ENCODE measurements around the gene HSPA9.

HSPA9 gene

DNA sequence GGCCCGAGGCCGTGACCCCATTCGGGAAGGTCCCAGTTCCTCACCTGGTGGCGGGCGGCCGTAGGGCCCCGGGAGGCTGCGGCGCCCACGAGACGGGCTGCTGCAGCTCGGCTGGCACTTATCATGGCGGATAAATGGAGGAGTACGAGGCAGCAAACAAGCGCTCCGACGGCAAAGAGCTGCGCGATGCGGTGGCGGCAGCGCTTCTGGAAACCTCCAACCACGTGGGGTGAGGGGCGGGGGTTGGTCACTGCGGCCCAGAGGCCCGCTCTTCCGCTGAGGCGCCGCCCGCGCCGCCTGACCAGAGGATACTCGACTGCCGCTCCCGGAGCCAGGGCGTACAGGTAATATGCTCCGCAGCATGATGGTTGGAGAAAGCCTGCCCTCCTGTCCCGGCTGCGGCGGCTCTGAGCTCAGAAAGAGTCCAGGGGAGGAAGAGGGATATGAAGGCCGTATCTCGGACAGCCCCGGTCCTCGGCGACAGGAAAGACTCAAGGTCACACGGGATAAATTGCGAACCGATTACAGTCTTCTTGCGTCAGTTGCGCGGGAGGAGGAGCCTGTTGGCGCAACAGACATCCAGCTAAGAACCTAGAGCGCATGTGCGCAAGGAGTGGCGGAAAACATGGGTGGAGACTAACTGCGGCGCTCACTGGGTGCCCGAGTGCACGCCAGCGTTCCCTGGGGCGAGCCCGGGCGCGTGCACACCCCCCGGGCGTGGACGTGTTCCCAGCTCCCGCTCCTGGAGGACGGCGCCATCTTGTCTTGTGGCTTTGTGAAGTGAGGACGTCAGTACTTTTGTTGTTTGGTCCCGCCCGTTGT, at the start of gene HSPA9:
TSS of gene HSPA9 (minus strand) at position 208 of the 822 bp plus-strand sequence. CDS start at position 125, 83 bp downstream.
- DNase-seq, result peak; percentile 100

DNA sequence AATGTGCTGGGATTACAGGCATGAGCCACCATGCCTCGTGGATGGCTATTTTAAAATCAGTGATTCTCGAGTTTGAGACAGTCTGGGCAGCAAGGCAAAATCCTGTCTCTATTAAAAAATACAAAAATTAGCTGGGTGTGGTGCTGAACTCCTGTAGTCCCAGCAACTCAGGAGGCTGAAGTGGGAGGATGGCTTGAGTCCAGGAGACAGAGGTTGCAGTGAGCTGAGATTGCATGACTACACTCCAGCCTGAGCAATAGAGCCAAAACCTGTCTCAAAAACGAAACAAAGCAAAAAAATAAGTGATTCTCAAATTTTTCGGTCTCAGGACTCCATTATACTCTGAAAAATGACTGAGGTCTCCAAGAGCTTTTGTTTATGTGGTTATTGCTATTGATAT, 47.9 kb upstream of the HSPA9 start:
- DNase-seq, result no peak

DNA sequence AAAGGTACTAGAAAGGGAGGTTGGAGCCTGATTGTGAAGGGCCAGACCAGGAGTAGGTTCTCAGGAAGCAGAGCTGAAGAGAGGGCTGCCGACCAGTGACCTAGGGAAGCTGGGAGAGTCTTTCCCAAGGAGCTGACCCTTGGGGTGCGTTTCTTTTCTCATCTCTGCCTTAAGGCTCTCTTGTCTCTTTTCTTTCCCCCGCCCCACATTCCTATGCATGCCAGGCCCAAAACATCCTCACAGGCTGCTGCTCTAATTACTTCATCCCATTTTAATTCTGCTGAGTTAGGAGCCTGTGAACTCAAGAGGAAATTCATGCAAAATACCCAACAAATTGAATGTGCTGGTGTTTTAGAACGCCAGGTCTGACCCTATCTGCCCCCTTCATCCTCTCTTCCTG, 46.9 kb upstream of the HSPA9 start:
- DNase-seq, result no peak

DNA sequence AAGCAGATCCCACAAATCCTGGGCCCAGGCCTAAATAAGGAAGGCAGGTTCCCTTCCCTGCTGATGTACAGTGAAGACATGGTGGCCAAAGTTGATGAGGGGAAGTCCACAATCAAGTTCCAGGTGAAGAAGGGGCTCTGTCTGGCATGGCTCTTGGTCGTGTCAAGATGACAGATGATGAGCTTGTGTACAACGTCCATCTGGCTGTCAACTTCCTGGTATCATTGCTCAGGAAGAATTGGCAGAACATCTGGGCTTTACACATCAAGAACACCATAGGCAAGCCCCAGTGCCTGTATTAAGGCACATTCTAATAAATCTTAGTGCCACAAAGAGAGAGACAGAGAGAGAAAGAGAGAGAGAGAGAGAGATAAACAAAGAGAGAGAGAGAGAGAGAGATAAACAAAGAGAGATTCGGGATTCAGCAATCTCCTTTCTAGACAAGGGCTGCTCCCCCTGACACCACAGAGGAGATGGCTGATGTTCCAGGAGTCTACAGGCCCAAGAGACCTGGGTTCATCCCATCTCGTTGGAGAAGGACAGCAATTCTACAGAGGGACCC, 45.5 kb upstream of the HSPA9 start:
- no peak for DNase-seq

DNA sequence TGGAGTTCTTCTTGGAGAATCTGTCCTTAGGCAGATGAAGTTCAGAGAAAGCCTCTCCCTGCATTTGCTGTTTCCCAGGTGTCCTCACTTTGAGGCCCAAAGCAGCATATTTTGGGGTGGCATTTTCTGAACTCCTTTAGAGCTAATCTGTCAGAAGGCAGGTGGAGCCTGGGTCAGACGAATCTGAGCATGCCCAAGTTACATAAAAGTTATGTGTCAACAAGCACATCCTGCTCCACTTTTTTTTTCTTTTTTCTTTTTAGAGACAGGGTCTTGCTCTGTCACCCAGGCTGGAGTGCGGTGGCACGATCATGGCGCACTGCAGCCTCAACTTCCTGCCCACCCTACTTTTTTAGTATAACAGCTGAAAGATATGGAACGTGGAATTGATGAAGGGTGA, 41.3 kb upstream of the HSPA9 start:
- DNase-seq, result no peak

DNA sequence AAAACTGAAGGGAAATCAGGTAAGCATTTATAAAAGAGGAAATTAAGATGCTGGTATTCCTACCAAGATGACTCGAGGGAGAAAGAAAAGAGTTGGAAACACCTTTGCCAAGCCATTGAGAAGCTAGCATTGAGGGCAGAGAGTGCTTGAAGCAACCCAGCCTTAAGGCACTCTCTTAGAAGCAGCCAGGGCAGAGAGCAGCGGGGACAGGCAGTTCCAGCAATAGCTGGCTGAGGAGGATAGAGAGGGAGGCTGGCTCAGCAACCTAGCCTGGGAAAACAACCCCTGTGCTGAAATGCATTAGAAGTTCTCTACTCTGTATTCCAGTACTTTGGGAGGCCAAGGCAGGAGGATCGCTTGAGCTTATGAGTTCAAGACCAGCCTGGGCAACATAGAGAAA, 40.3 kb upstream of the HSPA9 start:
- DNase-seq, result no peak

DNA sequence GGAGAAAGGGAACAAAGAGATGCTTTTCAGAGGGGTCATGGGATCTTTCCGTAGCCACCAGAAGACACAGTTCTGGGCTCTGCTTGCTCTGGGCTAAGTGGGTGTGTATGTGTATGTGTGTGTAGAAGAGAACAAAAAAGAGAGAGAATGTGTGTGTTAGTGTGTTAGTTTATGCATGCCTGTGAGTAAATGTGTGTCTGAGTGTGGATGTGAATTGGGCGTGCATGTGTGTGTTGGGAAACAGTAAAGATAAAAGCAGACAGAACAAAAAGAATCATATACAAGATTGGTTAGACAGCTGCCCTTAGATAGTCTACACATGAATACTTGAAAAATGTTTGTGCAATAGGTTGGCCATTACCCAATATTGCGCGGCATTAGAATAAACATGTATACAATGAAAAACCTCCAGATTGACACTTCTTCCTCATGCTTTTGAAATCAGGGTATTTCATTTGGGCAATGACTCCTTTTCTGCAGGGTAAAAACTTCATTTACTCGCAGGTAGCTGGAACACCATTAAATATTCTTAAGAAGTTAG, 36.5 kb upstream of the HSPA9 start:
- DNase-seq, result peak; percentile 39

DNA sequence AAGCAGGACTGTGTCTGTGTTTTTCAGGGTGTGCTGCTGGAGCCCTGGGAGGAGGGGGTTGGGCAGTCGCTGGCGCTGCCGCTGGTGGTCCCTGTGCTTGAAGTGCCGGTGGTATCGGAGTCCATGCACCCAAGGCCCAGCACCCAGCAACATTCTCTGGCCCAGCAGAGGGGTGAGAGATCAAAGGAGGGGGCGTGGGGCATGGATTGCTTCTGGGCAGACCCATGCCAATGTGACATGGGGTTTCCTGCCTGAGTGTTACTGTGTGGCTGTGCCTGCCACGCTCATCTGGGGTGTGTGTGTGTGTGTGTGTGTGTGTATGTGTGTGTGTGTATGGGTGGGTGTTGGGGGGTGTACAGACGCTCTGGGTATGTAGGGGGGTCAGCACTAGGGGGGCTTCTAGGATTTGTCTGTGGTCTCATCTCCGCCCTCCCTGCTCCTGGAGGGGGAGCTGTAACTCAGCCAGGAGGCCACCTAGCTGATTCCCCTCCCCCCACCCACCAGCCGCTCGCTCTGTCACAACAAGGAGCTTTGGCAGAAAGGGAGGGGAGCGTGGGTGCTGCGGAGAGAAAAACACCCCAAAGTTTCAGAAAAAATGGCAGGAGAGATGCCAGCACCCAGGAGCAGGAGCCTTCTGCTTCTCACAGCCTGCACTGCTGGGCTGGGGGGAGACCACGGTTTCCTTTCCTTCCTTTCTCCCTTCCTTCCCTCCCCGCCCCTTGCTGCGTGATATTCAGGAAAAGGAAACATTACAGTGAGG, 35.9 kb upstream of the HSPA9 start:
- DNase-seq, result peak; percentile 54

DNA sequence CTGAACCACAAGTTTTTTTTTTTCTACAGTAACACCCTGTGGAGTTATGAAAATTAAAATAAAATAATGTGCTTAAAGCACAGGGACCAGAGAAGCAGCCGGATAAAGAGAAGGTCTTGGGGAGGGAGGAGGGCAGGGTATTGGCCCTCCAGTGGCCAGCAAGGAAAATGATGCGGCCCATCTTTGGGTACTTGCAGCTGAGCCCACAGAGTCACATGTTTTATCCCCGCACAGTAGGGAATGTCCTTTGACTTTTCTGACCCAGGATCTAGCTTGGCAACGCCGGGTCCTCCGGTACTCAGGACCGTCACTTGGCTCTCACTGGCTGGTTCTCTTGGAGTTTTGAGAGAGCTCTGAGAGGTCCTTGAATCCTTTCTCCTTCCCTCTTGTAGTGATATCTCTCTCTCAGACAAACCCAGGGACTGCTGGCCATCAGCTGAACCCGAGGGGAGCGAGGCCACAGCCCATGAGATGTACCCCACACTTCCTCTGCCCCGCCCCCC, 35.3 kb upstream of the HSPA9 start:
- peak; percentile 28 for DNase-seq

DNA sequence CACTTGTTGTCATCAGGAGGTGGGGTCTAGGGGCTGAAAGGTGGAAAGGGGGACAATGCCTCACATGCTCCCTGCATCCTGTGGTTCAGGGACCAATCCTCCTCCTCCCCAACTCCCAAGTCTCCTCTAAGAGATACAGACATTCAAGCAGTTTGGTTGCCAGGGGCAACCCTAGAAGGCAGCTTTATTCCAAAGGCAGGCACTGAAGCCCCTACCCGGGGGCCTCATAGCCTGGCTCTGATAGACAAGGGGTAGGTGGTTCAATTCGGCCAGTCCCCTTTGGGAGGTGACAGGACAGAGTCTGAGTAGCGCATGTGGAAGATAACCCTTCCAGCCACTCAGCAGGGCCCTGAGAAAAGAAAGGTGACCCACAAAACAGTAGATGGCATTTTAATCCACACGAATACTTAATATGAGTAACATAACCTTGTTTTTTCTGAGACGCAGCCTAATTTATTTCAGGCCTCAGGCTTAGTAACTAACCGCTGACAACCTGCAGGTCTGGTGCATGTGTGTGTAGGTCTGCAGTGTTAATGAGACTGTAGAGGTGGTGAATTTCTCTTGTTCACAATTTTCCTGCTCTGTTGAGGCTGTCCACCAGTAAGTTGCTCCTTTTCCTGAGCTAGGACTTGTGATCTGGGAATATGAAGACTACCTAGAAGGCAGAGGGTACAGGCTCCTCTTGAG, 31.3 kb upstream of the HSPA9 start:
- no peak for DNase-seq

DNA sequence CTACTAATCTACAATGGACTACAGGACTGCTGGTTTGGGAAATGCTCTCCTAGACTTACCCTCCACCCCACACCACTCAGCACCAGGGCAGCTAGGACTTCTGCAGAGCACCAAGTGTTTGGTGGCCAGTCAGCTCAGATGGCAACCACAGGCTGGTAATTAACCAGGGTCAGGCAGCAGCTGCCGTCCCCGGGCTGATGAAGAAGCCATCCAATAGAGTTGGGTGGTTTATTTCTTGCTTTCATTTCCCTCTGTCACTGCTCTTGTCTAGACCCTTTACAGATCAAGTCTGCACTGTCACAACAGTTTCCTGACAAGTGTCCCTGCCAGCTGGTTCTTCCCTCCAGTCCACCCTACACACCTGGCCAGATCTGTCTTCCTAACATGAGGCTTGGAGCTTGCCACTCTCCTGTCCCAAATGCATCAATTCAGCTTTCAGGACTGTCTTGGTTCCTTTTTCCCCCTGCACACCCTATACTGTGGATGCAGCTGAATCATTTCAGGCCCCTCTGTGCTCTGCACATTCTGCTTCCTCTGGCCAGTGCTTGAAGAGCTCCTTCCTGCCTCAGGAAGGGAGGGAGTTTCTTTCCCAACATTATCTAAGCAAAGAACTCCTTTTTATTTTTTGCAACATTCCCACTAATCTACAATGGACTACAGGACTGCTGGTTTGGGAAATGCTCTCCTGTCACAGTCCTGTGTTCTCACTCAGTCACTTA, 30.2 kb upstream of the HSPA9 start:
- DNase-seq, result no peak

DNA sequence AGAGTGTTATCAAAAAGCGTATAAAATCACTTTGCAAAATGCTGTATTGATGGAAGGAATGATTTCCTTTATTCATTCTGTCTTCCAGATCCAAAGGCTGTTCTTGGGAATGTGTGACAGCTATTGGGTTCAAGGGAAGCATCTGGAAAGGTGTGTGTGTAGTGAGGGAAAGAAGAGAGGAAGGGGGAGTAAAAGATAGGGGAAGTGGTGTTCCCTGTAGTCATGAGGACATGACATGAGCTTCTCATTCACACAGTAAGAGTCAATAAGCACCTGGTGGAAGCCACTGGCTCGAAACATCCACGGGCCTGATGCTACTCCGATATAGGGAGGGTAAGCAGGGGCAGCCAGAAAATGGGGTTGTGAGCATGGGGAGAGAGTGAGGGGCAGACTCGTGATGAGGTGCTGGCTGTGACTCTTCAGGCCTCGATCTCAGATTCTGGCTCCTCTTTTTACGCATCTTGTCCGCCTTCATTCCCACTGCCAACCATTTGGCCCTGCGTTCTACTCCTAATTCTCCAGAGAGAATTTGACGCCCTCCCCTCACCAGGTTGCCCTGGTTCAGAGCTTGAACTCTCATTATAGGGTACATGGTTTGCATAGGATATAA, 29.1 kb upstream of the HSPA9 start:
- DNase-seq, result no peak

DNA sequence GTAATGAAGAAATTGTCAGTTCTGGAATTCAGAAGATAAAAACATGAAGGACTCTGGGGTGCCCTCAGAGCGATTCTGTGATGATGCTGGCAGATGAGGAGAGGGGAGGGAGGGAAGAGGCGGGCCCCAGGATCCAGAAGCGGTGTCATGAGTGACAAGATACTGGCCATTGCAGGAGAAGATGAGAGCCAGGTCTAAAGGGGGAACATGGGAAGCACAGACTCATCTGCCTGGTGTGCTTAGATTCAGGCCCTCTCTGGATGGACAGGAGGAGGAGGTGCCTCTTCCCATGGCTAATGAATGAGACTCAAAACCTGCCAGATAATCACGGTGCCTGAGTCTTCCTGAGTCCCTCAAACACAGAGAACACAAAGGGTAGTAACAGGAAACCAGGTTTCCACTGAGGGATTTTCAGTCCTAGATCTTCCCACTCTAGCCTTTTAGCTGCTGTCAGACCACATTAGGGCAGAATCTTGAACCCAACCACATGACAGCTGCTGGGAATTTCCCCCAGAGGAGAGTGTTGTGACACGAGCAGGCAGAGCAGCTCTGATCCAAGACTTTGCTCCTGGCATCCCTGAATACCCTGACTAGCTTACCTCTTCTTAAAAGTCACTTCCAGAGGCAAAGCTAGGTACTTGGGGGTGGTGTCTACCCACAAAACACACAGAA, 28.2 kb upstream of the HSPA9 start:
- DNase-seq, result no peak

DNA sequence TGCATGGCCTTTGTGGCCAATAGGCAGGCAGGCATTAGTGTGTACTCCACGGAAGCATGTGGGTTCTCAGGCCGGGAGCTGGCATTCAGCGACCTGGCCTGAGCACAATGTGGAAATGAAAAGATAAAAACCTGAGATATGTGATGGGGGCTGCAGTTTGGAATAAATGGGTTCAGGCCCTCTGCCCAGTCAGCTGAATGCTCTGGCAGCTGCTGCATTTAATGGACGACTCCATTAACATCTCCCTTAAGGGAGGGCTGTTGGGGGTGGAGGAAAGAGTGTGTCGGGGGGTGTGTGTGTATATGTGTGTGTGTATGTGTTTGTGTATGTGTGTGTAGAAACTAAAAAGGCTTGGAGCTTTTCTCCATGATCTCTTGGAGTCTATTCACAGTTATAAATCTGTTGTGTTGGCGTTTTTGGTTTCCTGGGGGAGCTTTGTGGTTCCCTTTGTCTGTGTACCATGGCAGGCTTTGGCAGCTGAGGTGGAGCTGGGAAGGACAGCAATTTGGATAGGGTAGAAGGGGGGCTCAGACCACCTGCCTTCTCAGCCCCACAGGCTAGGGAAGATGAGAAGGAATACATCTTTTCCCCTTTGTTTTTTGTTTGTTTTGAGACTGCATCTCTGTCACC, 27.3 kb upstream of the HSPA9 start:
- no peak for DNase-seq

DNA sequence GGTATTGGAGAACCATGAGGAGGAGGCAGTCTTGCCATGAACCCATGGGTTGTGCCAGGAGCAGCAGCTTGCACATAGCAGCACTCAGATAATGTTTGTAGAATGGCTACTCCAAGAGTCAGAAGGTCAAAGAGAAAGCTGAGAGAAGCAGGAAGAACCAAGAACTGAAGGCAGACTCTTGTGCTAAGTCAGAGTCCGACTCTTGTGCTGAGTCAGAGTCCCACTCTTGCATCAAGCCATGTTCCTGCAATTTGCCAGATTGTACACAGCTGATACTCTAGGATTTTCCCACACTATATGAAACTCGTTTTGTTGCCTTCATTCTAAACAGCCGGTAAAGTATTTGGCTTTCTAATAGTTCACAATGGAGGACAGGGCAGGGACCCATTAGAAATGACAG, 26.2 kb upstream of the HSPA9 start:
- DNase-seq, result no peak

DNA sequence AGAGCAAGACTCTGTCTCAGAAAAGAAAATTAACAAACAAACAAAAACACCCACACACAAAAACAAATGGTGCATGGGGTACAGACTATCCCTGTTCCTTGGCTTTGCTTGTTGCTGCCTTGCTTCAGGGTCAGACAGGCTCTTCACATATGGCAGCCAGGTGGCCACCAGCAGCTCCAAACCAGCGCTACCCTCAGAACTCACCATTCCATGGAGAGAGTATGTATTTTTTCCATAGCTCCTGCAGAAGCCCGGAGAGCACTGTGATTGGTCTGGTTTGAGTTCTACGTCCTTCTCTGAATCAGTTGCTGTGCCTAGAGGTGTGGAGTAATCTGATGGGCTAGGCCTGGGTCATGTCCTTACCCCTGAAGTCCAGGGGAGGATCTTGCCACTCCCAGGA, 25.2 kb upstream of the HSPA9 start:
- DNase-seq, result no peak

DNA sequence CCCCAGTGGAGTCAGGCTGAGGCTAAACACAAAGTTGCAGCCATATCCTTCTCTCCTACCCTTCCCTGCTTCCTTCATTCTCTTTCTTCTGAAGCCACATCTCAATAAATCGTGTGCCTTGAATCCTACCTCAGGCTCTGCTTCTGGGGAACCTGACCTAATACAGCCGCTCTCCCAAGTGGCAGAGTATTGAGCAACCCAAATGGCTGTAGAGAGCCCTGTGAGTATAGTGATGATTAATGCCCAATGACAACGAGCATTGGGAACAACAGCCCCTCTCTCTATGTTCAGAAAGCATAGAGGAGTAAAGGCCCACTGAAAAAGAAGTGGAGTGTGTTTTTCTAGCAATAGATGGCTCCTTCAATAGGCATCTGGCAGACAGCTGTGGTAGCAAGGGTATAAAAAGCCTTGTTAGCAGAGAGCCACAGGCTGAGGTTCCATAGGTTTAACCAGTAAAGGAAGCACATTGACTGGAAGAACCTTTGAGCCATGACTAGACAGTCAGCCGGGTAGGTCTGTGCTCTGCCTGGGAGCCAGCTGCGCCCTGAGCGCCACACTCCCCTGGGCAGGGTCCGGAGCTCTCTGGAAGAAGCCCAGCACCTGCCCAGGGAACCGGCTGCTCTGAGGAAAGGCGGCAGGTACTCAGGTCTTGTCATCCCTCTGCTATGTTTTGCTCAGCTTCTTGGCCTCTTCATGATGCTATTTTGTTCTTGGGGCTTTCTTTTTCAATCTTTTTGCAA, 22.6 kb upstream of the HSPA9 start:
- no peak for DNase-seq

DNA sequence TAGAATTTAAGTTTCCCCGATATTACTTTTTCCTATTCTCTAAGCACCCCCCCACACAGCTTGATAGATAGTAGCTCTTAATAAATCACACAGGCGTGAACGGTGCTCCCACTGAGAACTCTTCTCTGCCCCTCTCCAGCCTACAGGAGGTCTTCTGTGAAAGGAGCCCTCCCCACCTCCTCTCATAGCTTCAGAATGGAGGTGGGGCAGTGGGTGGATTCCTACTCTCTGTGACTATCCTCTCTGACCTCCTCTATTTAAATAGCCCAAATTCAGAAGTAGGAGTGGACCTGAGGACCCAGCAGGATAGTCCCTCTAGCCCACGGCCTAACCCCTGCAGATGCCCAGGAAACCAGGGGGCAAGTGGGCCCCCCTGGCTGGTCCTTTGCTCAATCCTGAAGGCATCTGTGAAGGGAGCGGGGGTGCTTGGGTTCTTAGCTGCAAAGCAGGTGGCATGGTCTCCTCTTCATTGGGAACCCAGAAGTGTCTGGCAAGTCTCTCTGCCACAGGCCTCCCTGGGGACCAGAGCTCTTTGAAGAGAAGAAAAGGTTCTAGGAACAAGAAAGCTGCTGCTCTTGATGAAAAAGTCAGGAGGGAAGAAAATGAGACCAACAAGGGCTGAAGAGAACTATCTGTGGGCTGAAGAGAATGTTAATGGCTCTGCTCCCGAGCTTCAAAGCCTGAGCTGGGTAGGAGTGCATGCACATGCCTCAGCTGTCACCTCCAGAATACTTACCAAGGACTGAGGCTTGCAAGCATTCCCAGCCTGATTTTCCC, 21.1 kb upstream of the HSPA9 start:
- DNase-seq, result no peak

DNA sequence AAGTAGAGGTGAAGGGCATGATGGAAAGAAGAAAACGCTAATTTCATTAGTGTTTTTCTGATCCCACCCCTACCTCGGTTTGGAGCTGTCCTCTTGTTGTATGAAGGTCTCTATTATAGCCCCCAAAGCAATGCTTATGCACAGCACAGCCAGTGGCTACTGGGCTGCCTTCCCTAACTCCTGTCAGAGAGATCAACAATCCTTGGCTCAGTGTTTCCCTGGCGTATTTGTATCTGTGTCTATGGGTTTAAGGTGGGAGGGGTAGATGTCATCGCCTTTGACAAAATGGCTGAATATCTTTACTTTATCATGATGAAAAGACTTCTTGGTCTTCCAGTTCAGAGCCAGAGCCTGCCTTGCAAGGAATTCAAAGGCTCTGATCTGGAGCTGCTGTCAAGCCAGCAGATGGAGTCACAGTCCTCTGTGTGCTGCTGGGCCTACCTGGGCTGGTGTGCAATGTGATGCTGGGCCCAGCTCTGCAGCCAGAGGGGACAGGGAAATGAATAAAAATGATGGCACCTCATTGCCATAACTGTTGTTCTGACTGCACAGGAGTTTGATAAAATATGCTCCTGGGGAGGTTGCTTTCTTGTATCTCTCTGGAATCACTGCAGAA, 20.1 kb upstream of the HSPA9 start:
- peak; percentile 15 for DNase-seq

Measured in DMS53 (cell line).